Neural crest cell (in vitro differentiated cells): Measurements from ENCODE around the gene COPG1. TPM values are rescaled to one million over a fixed set of nuclear protein-coding genes. Genes with fewer than 3 reads are reported as not detected.

Source experiments
- DNase-seq: peaks from one replicate; pipeline ENCODE4 v3.0.0; 2021; ENCODE audit warnings: low read depth, mixed read lengths, low spot score
- H3K27ac Mint-ChIP-seq: one replicate; pipeline ENCODE4 v1.8.0; 2021; ENCODE audit warnings: mild to moderate bottlenecking, mixed read lengths; ENCODE audit not compliant: unreplicated experiment
- H3K27me3 Mint-ChIP-seq: 2 replicates; pipeline ENCODE4 v1.8.0; 2021; ENCODE audit warnings: low read depth, mild to moderate bottlenecking, mixed read lengths
- H3K36me3 Mint-ChIP-seq: 2 replicates; pipeline ENCODE4 v1.8.0; 2021; ENCODE audit warnings: low read depth, mild to moderate bottlenecking, mixed read lengths
- H3K4me1 Mint-ChIP-seq: 2 replicates; pipeline ENCODE4 v1.8.0; 2021; ENCODE audit warnings: mixed read lengths
- H3K4me3 Mint-ChIP-seq: one replicate; pipeline ENCODE4 v1.8.0; 2021; ENCODE audit warnings: mild to moderate bottlenecking, mixed read lengths
- H3K9me3 Mint-ChIP-seq: 2 replicates; pipeline ENCODE4 v1.8.0; 2021; ENCODE audit warnings: mixed read lengths
- microRNA-seq: library from miRNA; unstranded; fragments of <30 nt; microRNA quantifications from one replicate; pipeline ENCODE4, GENCODE V29; 2020
- total RNA-seq: library from RNA; stranded (reverse); gene quantifications from 2 replicates; pipeline ENCODE4 v1.2.1, GENCODE V29; 2021
- TF ChIP-seq, protein P1 (sequence below): fragments of 200-600 bp; sonication (generic); conservative IDR thresholded peaks from 2 replicates; pipeline ENCODE4 v1.5.0; 2021; ENCODE audit warnings: antibody characterized with exemption, mild to moderate bottlenecking

The COPG1 gene
- total RNA-seq, 1 donor from 2014 or later = 122 TPM

DNA sequence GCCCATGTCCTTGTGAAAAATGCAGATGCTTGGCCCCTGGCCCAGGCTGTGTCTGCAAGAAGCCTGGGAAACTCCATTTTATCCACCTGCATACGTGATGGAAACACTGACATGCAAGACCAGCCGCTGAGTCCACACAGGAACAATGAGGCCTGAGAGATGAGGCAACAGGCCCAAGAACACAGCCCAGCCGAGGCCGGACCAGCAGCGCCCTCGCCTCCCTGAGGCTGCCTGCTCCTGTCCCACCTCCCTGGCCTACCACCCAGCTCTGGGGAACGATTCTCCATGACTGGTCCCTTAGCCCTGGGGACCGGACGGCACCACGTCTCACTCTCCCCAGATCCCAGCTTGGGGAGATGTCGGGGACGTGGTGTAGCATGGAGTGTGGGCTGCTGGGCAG lies 76.7 kb downstream of the COPG1 start:
- Mint-ChIP-seq H3K4me1 (no peaks in the 10 kb centered on the region), H3K27ac (no peak overlapping the region), H3K27me3 (no peaks in the 10 kb centered on the region), H3K9me3 (no peaks in the 10 kb centered on the region), H3K4me3 (no peak overlapping the region), H3K36me3 (peaks cover 2% of the 10 kb centered on the region)
- DNase-seq = no peak
- TF ChIP-seq, protein P1, sequence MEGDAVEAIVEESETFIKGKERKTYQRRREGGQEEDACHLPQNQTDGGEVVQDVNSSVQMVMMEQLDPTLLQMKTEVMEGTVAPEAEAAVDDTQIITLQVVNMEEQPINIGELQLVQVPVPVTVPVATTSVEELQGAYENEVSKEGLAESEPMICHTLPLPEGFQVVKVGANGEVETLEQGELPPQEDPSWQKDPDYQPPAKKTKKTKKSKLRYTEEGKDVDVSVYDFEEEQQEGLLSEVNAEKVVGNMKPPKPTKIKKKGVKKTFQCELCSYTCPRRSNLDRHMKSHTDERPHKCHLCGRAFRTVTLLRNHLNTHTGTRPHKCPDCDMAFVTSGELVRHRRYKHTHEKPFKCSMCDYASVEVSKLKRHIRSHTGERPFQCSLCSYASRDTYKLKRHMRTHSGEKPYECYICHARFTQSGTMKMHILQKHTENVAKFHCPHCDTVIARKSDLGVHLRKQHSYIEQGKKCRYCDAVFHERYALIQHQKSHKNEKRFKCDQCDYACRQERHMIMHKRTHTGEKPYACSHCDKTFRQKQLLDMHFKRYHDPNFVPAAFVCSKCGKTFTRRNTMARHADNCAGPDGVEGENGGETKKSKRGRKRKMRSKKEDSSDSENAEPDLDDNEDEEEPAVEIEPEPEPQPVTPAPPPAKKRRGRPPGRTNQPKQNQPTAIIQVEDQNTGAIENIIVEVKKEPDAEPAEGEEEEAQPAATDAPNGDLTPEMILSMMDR = no peak

DNA sequence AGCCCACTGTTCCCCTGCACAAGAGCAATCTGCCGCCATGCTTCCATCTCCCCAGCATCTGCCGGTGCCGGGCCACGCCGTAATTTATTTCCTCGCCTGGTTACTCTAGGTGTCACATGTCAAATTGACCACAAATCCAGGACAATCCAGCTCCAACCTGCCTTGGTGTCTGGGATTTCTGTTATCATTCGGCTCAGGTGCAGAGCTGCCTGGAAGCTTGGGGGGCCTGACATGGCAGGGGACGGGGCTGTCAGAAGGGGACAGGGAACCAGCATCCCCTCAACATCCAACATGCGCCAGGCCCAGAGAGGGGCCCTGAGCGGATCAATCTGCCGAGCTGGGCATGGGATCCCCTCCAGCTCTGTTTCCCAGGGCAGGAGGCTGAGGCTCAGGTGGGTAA lies 77.2 kb downstream of the COPG1 start:
- Mint-ChIP-seq H3K9me3 (no peaks in the 10 kb centered on the region), H3K36me3 (peaks cover 2% of the 10 kb centered on the region), H3K27ac (peak overlapping the region; percentile 57), H3K4me3 (no peak overlapping the region), H3K27me3 (no peaks in the 10 kb centered on the region), H3K4me1 (no peaks in the 10 kb centered on the region)
- TF ChIP-seq, protein P1 = no peak
- DNase-seq = no peak

Small RNAs within 50 kb of the gene (microRNA-seq; reads per million reads assigned to microRNA genes)
- 1.8 reads per million for gene MIR6826

Other genes starting within 250 kb of the COPG1 start
- gene EFCC1, start 248.3 kb upstream of the COPG1 start, total RNA-seq = 10.7 and 11.8 TPM in 2 replicates
- not detected in 2 replicates for gene GP9, start 188.8 kb upstream of the COPG1 start, total RNA-seq
- 9.6 and 11.4 TPM in 2 replicates for gene RAB43, start 127.8 kb upstream of the COPG1 start, total RNA-seq
- gene ISY1, start 88.5 kb upstream of the COPG1 start, total RNA-seq = 31.4 and 34.7 TPM in 2 replicates
- 314 and 319 TPM in 2 replicates for gene CNBP, start 65.7 kb upstream of the COPG1 start, total RNA-seq
- gene HMCES, start 29.3 kb downstream of the COPG1 start, total RNA-seq = 61.2 and 62.9 TPM in 2 replicates
- 3.1 and 4.0 TPM in 2 replicates for gene EFCAB12, start 179.0 kb downstream of the COPG1 start, total RNA-seq
- 37.8 and 39.5 TPM in 2 replicates for gene MBD4, start 190.3 kb downstream of the COPG1 start, total RNA-seq
- 44.9 and 49.3 TPM in 2 replicates for gene IFT122, start 190.6 kb downstream of the COPG1 start, total RNA-seq